Measurements from ENCODE around the gene NSF.
"Not testable (repeated sequence)": the region's sequence is repeated elsewhere in the genome, so short reads cannot be mapped to it uniquely, and the experiment has no call there.

The NSF gene

GRCh38 chr17:46590157-46591146 lies at the start of gene NSF:
Gene NSF (plus strand): TSS chr17:46590669. CDS start chr17:46590776, 107 bp downstream.
- DNase-seq = not testable (repeated sequence)

DNA sequence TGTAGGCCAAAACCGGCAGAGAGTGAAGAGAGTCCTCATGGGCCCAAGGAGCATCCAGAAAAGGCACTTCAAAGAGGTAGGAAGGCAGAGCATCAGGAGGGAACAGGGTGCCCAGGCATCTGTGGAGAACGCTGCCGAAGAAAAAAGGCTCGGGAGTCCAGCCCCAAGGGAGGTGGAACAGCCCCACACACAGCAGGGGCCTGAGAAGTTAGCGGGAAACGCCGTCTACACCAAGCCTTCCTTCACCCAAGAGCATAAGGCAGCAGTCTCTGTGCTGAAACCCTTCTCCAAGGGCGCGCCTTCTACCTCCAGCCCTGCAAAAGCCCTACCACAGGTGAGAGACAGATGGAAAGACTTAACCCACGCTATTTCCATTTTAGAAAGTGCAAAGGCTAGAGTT lies 41.9 kb upstream of the NSF start:
- not testable (repeated sequence) for DNase-seq

DNA sequence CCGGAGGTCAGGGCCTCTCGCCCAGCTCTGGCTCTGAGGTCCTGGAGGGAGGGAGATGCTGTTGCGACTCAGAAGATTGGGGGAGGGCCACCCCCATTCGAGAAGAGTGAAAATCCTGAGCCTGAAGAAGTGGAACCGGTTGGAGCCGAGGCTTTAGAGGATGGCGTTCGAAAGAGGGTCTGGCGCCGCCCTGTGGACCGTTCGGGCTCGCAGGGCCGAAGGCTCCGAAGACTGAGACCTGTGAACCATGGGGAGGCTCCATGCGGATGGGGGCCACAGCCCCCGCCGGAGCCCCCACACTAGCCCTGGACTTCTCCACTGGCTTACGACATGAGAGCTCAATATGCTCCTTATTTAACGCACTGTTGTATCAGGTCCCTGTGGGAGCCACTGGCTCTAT lies 31.3 kb upstream of the NSF start:
- not testable (repeated sequence) for DNase-seq

DNA sequence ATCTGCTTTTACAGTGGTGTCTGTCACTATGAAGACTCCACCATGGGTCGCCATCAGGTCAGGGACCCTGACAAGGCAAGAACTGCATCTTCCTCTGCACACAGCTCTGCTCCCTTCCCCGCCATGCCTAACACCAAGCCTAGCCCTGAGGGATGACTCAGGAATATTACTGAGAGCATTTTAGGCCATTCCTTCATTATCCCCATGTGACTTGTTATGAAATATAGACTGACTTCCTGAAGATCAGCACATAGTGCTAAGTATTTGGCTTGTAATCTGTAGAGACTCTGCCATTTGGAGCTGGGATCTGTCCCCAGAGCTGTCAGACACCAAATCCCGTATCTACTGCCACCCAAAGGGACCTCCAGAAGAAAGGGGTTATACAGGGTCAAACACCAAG lies 30.4 kb upstream of the NSF start:
- not testable (repeated sequence) for DNase-seq

GRCh38 chr17:46566284-46566683 lies 24.2 kb upstream of the NSF start:
- DNase-seq = not testable (repeated sequence)

DNA sequence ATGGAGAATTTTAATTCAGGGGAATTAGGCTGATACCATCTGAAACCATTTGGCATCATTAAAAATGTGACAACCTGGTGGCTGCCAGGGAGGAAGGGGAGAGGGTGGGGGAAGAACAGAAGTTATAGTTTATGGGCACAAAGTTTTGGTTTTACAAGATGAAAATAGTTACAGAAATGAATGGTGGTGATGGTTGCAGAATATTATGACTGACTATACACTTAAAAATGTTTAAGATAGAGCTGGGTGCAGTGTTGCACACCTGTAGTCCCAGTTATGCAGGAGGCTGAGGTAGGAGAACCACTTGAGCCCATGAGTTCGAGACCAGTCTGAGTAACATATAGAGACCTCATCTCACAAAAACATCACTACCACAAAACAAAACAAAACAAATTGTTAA lies 23.5 kb upstream of the NSF start:
- DNase-seq = not testable (repeated sequence)

- DNase-seq = not testable (repeated sequence)
These were observed 18.7 kb upstream of the NSF start for GRCh38 chr17:46571796-46572195.

DNA sequence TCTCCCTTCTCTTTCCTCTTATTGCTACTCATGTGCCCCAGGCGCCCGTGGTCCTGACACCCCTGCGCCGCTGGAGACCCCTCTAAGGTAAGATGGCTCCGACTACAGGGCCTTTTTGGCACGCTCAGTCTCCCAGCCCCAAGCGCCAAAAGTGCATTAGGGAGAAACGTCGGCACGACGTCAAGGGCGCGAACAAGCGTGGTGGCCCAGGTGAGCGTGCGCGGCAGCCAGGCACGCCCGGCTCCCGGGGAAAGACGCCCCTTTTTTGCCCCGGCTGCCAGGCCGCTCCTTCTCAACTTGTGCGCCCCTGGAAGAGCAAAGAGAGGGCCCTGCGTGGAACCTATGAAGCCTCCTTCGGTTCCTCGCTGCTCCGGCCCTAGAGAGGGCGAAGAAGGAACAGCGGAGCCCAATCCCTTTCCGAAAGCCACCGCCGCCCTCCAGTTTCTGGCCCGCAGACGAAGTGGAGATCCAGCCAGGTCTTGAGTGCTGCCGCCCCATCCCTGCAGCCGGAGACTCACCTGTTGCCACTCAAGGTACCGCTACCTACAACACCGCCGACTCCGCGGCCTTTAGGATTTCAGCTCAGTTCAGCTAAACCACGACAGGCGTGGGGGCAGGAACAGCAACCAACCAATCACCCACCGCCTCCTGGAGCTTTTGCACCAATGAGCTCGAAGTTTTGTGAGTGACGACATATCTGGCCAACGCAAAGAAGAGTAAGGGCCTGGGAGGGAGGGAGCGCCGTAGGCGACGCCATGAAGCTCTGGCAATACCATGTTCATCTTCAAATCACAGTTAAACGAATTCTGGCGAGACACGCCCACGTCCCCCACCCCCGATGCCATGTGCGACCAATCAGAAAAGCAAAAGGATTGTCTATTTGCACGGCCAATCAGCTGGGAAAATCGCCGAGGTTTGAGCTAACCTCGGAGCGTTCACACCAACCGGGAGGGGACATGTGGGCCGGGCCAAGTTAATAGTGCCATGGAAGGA lies 11.1 kb upstream of the NSF start, which contains the start of gene ARL17A:
Gene ARL17A, minus strand, starts transcription at position 609 of the 993 bp plus-strand sequence. CDS start 3,369 bp downstream, outside the sequence.
- DNase-seq = peak; percentile 68 to 74

DNA sequence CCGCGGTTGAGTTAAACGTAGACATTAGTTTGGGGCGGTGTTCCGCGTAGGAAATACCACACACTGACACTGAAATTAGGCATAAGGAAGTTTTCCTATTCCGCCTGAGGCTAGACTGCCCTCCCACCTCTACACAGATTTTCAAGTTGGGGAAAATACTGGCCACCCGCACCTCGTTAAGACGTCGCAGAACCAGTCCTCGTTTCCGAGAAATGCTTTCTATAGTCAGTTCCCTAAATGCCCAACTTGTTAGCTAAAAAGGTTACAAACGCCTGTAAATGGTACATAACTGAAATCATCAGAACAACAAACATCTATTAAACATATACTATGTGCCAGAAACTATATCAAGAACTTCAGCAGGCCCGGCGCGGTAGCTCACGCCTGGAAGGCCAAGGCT lies 10.4 kb upstream of the NSF start:
- not testable (repeated sequence) for DNase-seq

DNA sequence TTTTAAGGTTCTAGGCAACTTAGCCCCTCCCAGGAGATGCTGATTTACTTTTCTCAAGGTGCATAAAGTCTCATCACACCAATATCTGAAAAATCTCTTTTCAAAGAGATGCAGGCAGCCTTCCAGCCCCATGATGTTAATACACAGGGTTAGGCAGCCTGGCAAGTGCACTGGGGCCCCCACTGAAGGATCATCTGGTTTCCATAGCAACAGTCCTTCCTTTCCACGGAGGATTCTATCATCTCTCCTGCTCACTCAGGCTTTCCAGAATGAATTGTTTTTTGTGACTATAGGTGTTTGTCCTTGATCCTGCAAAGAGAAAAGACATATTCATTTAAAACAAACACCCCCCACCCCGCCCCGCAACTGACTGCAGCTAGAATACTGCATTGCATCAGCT lies 5.0 kb upstream of the NSF start:
- not testable (repeated sequence) for DNase-seq

DNA sequence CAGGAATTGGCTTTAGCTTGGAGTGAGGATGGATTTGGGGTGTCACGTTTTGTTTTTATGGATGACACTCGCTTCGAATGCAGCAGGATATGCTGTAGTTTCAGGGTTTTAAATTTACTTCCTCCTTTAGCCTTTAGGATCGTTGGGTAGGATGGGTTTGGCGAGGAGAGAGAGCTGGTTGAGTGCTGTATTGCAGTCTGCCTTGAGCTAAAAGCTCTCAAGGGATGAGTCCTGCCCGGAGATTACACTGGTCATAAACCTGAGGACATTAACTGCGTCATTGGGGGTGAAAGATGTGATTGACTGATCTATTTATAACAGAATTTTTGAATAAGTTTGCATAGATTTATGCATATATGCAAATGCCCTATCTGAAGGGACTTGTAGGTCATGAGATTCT lies 863 bp downstream of the NSF start:
- not testable (repeated sequence) for DNase-seq

DNA sequence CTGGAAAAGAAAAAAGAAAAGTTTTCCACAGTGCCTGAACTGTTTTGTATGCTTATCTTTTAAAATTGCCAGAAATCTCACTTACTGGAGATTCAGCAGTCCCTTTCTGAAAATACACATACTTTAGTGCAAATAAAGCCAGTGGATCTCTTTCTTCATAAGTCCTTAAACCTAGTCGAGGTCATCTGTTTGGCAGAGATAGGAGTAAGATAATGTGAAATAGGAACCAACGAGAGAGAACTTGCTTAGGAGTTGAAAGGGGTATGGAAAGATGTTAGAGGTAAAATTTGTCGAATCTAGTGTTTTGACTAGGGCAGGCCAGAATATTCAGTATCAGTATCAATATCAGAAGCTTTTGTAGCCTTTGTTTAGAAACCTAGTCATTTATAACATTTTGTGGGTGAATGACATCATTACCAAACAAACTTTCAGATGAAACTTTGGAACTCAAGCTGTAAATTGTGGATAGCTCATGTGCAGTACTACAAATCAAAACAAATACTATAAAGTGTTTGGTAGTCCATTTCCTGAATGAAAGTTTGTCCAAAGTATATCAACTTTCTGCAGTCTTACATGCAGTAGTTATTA lies 8.0 kb downstream of the NSF start:
- DNase-seq = not testable (repeated sequence)

GRCh38 chr17:46600767-46601166 lies 10.3 kb downstream of the NSF start:
- not testable (repeated sequence) for DNase-seq

GRCh38 chr17:46603125-46603524 lies 12.7 kb downstream of the NSF start:
- DNase-seq = not testable (repeated sequence)

GRCh38 chr17:46611304-46611703 lies 20.8 kb downstream of the NSF start:
- not testable (repeated sequence) for DNase-seq

DNA sequence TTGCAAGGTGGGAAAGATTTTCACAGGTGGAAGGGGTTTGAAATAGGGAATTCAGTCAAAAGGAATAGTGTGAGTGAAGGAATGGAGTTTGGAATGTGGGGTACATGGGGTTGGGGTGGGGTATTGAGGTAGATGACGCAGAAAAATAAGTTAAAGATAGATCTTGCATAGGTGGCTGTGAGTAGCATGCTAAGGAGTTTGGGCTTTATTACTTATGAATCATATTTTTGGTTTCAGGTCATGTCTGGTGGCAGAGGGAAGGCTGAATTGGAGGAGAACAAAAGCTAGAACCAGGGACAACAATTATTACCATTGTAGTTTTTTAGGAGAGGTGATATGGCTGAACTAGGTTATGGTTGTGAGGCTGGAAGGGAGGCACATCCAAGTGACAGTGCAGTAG lies 23.4 kb downstream of the NSF start:
- DNase-seq = not testable (repeated sequence)

GRCh38 chr17:46617121-46617520 lies 26.7 kb downstream of the NSF start:
- not testable (repeated sequence) for DNase-seq

GRCh38 chr17:46618975-46619374 lies 28.5 kb downstream of the NSF start:
- not testable (repeated sequence) for DNase-seq

GRCh38 chr17:46623790-46624189 lies 33.3 kb downstream of the NSF start:
- not testable (repeated sequence) for DNase-seq

DNA sequence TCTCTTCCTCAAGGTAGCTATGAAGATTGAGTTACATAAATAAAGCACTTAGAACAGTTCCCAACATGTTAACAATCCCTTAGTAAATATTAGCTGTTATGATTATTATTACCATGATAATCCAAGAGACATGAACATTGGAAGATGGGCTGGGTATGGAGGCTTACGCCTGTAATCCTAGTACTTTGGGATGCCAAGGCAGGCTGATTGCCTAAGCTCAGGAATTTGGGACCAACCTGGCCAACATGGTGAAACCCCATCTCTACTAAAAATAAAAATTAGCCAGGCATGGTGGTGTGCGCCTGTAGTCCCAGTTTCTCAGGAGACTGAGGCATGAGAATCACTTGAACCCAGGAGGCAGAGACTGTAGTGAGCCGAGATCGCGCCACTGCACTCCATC lies 34.3 kb downstream of the NSF start:
- not testable (repeated sequence) for DNase-seq

GRCh38 chr17:46627452-46627851 lies 37.0 kb downstream of the NSF start:
- DNase-seq = not testable (repeated sequence)

- DNase-seq = not testable (repeated sequence)
These were observed 38.4 kb downstream of the NSF start for GRCh38 chr17:46628753-46629436.
